Femur (tissue), 1 donor: ENCODE data around the gene MAP1B.

ENCODE experiments used
- DNase-seq: peaks from one replicate; pipeline ENCODE4 v3.0.0-alpha.2; 2017

MAP1B gene

GRCh38 chr5:72256536-72256935 is 149.3 kb downstream of the MAP1B start:
- no peak for DNase-seq
